Thyroid gland (tissue), 4 donors: Measurements from ENCODE around the gene CHODL. TPM values are rescaled to one million over a fixed set of nuclear protein-coding genes. Genes with fewer than 3 reads are reported as not detected.
A peak's percentile ranks its signal among the peaks of the same experiment; 100 is the strongest.

Experiments
- DNase-seq, 2 donors: peaks; one replicate each; pipeline ENCODE4 v3.0.0-alpha.2; 2019
- H3K27ac ChIP-seq, 3 donors: fragments of 200-600 bp; sonication (generic); 1 replicate in 2 of 3; 2 replicates in 1 of 3; pipeline ENCODE4 v1.5.1; 2016 to 2019; ENCODE audit warnings: mild to moderate bottlenecking in 1 of 3, moderate library complexity in 1 of 3
- H3K27me3 ChIP-seq: fragments of 200-600 bp; sonication (generic); one replicate; pipeline ENCODE4 v1.5.1; 2019
- H3K36me3 ChIP-seq, 2 donors: fragments of 200-600 bp; sonication (generic); one replicate each; pipeline ENCODE4 v1.5.1; 2016 to 2019
- H3K4me1 ChIP-seq, 2 donors: fragments of 200-600 bp; sonication (generic); one replicate each; pipeline ENCODE4 v1.5.1; 2017 to 2019
- H3K4me3 ChIP-seq, 3 donors: fragments of 200-600 bp; sonication (generic); replicated peaks in 1 of 3; 1 replicate in 2 of 3; 2 replicates in 1 of 3; pipeline ENCODE4 v1.5.1; 2016; ENCODE audit warnings: mild to moderate bottlenecking in 1 of 3
- H3K9me3 ChIP-seq: fragments of 200-600 bp; sonication (generic); one replicate; pipeline ENCODE4 v1.5.1; 2017
- POLR2A ChIP-seq, 2 donors: fragments of 450-650 bp; IDR thresholded peaks; one replicate each; pipeline ENCODE4 v1.6.1; 2017; ENCODE audit warnings: antibody characterized with exemption in 2 of 2, mild to moderate bottlenecking in 2 of 2, moderate library complexity in 1 of 2
- WGBS, 2 donors: methylation state at CpG; one replicate each; pipeline ENCODE4 v1.1.5; 2017; 5-methylcytosine and 5-hydroxymethylcytosine counted together
- intact Hi-C: fragments of 100-400 bp; cut with DNase I; formaldehyde crosslinking; loops from one replicate; pipeline ENCODE4 v1.15.1; 2023
- total RNA-seq, 4 donors: library from RNA; depleted of rRNA; stranded (reverse); fragments of >200 nt; gene quantifications; one replicate each; pipeline ENCODE4 v1.2.3, GENCODE V29; 2016
- TF ChIP-seq, protein P1 (sequence below), 6 experiments: fragments of 200-600 bp in 3 of 6; fragments of 450-650 bp in 3 of 6; sonication (generic) in 3 of 6; IDR thresholded peaks; one replicate each; pipeline ENCODE4 v1.5.1; 2016 to 2019; ENCODE audit warnings: antibody characterized with exemption in 6 of 6, mild to moderate bottlenecking in 2 of 6, inconsistent platforms in 1 of 6, moderate library complexity in 1 of 6

The CHODL gene, protein sequence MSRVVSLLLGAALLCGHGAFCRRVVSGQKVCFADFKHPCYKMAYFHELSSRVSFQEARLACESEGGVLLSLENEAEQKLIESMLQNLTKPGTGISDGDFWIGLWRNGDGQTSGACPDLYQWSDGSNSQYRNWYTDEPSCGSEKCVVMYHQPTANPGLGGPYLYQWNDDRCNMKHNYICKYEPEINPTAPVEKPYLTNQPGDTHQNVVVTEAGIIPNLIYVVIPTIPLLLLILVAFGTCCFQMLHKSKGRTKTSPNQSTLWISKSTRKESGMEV
- 1 to 10 TPM in 3 of 4 donors, under 1 TPM in 1; 0.45 to 1.9 (median 1.4) TPM for total RNA-seq

DNA sequence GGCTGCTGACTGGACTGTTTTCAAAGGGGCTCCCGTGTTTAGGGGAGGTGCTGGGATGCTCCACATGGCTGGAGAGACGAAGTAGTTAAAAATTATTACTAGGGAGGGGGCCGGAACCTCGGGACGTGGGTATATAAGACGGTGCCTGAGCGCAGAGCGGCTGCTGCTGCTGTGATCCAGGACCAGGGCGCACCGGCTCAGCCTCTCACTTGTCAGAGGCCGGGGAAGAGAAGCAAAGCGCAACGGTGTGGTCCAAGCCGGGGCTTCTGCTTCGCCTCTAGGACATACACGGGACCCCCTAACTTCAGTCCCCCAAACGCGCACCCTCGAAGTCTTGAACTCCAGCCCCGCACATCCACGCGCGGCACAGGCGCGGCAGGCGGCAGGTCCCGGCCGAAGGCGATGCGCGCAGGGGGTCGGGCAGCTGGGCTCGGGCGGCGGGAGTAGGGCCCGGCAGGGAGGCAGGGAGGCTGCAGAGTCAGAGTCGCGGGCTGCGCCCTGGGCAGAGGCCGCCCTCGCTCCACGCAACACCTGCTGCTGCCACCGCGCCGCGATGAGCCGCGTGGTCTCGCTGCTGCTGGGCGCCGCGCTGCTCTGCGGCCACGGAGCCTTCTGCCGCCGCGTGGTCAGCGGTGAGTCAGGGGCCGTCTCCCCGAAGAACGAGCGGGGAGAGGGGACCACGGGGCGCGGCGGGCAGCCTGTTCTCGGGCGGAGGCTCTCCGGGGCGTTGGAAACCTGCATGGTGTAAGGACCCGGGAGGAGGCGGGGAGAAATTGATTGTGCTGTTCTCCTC lies at the start of gene CHODL:
CHODL (plus strand) TSS at position 163 of the 793 bp plus-strand sequence; CDS start at position 554, 391 bp downstream.
- intact Hi-C loops = no loop called here
- no peak for DNase-seq
- Histone ChIP-seq H3K36me3 (no peaks in the 10 kb centered on the region), H3K27me3 (no peaks in the 10 kb centered on the region), H3K4me1 (peaks cover 0 to 6% of the 10 kb centered on the region in 2 donors), H3K9me3 (no peaks in the 10 kb centered on the region), H3K4me3 (peak within 1 kb of the TSS in 1 of 3 donors; percentile 21), H3K27ac (no peak within 1 kb of the TSS)
- 3% methylated on average over 31 to 40 of the region's 72 CpGs for WGBS, 2 donors
- TF ChIP-seq, protein P1, sequence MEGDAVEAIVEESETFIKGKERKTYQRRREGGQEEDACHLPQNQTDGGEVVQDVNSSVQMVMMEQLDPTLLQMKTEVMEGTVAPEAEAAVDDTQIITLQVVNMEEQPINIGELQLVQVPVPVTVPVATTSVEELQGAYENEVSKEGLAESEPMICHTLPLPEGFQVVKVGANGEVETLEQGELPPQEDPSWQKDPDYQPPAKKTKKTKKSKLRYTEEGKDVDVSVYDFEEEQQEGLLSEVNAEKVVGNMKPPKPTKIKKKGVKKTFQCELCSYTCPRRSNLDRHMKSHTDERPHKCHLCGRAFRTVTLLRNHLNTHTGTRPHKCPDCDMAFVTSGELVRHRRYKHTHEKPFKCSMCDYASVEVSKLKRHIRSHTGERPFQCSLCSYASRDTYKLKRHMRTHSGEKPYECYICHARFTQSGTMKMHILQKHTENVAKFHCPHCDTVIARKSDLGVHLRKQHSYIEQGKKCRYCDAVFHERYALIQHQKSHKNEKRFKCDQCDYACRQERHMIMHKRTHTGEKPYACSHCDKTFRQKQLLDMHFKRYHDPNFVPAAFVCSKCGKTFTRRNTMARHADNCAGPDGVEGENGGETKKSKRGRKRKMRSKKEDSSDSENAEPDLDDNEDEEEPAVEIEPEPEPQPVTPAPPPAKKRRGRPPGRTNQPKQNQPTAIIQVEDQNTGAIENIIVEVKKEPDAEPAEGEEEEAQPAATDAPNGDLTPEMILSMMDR (IDR thresholded peaks at IDR 0.05) = no peak
- TF ChIP-seq POLR2A (IDR thresholded peaks at IDR 0.05) = no peak

DNA sequence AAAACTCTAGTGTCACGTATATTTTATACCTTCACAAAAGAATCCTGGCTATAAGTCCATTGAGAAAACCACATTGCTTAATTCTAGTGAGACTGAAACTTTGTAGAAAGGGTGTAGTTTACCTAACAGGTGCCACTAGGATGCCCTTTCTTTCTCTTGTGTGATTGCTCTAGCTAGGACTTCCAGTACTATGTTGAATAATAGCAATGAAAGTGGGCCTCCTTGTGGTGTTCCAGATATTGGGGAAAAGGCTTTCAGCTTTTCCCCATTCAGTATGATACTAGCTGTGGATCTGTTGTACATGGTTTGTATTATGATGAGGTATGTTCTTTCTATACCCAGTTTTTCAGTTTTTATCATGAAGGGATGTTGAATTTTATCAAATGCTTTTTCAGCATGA lies 39.7 kb upstream of the CHODL start:
- no peak for DNase-seq
- H3K36me3 ChIP-seq = no peaks in the 10 kb centered on the region
- H3K27ac ChIP-seq = no peak overlapping the region
- H3K27me3 ChIP-seq = no peaks in the 10 kb centered on the region
- WGBS, 2 donors = 92 to 95% methylated on average over 1 of the region's 1 CpG
- TF ChIP-seq POLR2A (IDR thresholded peaks at IDR 0.05) = no peak
- TF ChIP-seq, protein P1 (IDR thresholded peaks at IDR 0.05) = no peak
- no peaks in the 10 kb centered on the region for H3K9me3 ChIP-seq
- no peaks in the 10 kb centered on the region for H3K4me1 ChIP-seq
- intact Hi-C loops = no loop called here
- H3K4me3 ChIP-seq = no peak overlapping the region

DNA sequence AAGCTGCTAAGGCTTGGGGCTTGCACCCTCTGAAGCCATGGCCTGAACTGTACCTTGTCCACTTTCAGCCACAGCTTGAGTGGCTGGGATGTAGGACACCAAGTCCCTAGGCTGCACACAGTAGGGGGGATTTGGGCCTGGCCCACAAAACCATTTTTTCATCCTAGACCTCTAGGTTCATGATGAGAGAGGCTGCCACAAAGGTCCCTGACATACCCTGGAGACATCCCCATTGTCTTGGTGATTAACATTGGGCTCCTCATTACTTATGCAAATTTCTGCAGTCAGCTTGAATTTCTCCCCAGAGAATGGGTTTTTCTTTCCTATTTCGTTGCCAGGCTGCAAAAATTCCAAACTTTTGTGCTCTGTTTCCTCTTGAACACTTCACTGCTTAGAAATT lies 26.3 kb upstream of the CHODL start:
- intact Hi-C loops = no loop called here
- WGBS, 2 donors = 29 to 46% methylated on average over 1 of the region's 1 CpG
- Histone ChIP-seq H3K36me3 (no peaks in the 10 kb centered on the region), H3K27me3 (no peaks in the 10 kb centered on the region), H3K4me3 (no peak overlapping the region), H3K9me3 (no peaks in the 10 kb centered on the region), H3K4me1 (no peaks in the 10 kb centered on the region), H3K27ac (no peak overlapping the region)
- no peak for TF ChIP-seq POLR2A (IDR thresholded peaks at IDR 0.05)
- TF ChIP-seq, protein P1 (IDR thresholded peaks at IDR 0.05) = no peak
- no peak for DNase-seq

DNA sequence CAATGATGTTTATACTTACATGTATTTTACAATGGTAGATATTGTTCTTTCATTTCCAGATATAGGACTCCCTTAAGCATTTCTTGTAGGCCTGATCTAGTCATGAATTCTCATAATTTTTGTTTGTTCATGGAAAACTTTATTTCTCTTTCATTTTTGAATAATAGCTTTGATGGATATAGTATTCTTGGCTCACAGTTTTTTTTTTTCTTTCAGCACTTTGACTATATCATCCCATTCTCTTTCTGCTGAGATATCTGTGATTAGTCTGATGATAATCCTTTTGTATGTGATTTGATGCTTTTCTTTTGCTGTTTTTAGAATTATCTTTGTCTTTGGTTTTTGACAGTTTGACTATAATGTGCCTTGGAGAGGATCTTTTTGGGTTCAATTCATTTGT lies 24.1 kb upstream of the CHODL start:
- intact Hi-C loops = no loop called here
- no peak for DNase-seq
- Histone ChIP-seq H3K4me3 (no peak overlapping the region), H3K27ac (no peak overlapping the region), H3K36me3 (no peaks in the 10 kb centered on the region), H3K27me3 (no peaks in the 10 kb centered on the region), H3K4me1 (no peaks in the 10 kb centered on the region), H3K9me3 (no peaks in the 10 kb centered on the region)
- TF ChIP-seq POLR2A (IDR thresholded peaks at IDR 0.05) = no peak
- TF ChIP-seq, protein P1 (IDR thresholded peaks at IDR 0.05) = no peak

DNA sequence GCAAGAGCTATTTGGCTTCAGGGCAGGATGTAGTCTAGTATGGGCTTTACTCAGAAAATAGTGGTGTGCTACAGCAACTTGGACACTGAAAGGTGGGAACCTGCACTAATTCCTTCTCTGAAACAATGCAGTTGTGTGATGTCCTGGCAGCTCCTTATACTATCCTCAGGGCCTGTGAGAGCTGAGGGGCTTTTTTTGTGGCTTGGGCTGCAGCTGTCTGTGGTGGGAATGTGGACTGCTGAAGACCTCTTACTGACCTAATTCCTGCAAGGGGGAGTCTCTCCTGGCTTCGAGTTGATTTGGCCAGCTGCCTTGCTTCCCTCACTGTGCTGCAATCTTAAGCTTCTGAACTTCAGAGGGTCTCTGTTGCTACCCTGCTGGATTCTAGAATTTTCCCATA lies 22.3 kb upstream of the CHODL start:
- Histone ChIP-seq H3K27ac (no peak overlapping the region), H3K27me3 (no peaks in the 10 kb centered on the region), H3K4me1 (no peaks in the 10 kb centered on the region), H3K4me3 (no peak overlapping the region), H3K36me3 (no peaks in the 10 kb centered on the region), H3K9me3 (no peaks in the 10 kb centered on the region)
- no peak for DNase-seq
- TF ChIP-seq, protein P1 (IDR thresholded peaks at IDR 0.05) = no peak
- no peak for TF ChIP-seq POLR2A (IDR thresholded peaks at IDR 0.05)
- intact Hi-C loops = no loop called here
- 69 to 70% methylated on average over 1 of the region's 1 CpG for WGBS, 2 donors
